Glomerular endothelial cell (primary cell): ENCODE data around the gene ZSCAN22. TPM values are rescaled to one million over a fixed set of nuclear protein-coding genes. Genes with fewer than 3 reads are reported as not detected.
A peak's percentile ranks its signal among the peaks of the same experiment; 100 is the strongest.
"Not testable (repeated sequence)": the region's sequence is repeated elsewhere in the genome, so short reads cannot be mapped to it uniquely, and the experiment has no call there.

Experiments
- DNase-seq: peaks from one replicate; pipeline ENCODE4 v3.0.0-alpha.2; 2011; ENCODE audit warnings: low read depth, low spot score; ENCODE audit errors: extremely low read depth
- total RNA-seq: library from RNA; depleted of rRNA; stranded (reverse); fragments of >200 nt; gene quantifications from 2 replicates; pipeline ENCODE4 v1.2.3, GENCODE V29; 2015

ZSCAN22 gene
- total RNA-seq, 1 donor from 2014 or later: 3.5 TPM

DNA sequence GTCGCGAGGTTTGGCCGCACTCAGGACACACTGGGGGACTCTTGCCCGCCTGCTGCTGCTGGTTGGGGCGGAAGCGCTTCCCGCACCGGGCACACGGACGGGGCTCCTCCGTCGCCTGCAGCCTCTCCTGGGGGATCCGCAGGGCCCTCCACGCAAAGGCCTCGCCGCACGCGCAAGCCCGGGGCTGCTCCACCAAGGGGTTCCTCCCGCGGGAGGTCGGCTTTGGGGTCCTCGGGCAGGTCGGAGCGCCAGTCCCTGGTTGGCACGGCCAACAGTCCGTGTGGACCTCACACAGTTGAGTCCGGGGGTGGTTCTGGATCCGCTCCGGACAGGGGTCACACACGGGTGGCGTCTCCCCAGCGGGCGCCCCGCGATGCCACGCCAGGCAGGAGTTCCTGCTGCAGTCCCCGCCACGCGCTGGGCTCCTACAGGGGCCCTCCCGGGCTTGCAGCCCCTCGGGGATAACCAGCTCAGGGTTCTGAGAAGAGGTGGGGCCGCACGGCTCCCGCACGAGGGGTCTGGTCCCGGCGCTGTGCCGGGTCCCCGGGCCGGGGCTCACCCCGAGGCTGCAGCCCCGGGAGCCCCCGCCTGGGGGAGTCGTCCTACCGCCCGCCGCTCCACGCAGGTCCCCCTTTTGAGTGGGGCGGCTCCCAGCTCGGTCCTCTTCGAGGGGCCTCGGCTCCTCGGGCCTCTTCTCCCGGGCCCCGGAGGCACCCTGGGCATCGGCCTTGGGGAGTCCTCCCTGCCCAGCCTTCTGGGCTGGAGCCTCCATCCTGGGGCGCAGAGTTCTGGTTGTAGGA lies 42.0 kb downstream of the ZSCAN22 start:
- DNase-seq: no peak

DNA sequence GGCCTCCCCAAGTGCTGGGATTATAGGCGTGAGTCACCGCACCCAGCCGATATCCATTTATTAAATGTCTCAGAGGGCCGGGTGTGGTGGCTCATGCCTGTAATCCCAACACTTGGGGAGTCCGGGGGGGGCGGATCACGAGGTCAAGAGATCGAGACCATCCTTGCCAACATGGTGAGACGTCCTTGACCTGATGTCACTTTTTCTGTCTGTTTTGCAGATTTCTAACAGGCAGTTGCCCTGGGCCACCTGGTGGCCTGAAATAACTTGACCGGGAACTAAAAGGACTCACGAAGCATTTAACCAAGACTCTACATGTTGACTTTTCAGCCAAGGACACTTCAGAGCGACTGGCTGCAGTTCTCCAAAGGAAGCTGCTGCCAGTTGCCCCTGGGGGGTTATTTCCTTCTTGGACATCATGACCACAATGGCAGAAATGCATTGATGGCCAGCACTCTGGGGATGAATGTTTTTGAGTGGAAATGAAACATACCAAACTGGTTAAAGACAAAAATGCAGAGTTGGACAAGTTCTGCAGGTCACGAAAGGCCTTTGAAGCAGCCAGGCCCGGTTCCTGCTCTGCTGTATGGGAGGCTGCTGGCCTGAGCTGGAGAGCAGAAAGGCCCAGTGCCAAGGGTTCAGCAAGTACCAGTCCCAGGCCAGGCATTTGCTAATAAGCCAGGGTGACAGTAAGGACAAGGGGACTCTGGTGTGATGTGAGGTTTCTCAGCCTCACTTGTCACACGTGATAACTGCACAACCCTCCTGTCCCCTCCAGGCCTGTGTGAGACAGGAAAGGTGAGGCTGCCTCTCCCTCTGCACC lies 45.7 kb downstream of the ZSCAN22 start:
- DNase-seq: no peak

DNA sequence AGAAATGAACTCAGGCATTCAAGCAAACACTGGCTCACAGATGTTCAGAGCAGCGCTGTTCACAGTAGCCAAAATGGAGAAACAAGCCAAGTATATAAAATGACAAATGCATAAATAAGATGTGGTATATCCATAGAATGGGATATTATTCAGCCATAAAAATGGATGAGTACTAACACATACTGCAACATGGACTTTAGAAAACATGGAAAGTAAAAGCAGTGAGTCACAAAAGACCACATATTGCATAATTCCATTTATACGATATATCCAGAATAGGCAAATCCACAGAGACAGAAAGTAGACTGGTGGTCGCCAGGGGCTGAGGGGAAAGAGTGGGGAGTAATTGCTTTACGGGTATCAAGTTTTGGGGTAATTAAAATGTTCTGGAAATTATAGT lies 47.4 kb downstream of the ZSCAN22 start:
- no peak for DNase-seq

DNA sequence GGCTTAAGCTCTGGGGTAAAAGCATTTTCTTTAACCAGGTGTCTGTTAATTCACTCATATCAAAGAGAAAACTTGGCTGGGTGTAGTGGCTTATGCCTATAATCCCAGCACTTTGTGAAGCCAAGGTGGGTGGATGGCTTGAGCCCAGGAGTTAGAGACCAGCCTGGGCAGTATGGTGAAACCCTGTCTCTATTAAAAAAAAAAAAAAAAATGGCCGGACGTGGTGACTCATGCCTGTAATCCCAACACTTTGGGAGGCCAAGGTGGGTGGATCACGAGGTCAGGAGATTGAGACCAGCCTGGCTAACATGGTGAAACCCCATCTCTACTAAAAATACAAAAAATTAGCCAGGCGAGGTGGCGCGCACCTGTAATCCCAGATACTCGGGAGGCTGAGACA lies 49.9 kb downstream of the ZSCAN22 start:
- not testable (repeated sequence) for DNase-seq

DNA sequence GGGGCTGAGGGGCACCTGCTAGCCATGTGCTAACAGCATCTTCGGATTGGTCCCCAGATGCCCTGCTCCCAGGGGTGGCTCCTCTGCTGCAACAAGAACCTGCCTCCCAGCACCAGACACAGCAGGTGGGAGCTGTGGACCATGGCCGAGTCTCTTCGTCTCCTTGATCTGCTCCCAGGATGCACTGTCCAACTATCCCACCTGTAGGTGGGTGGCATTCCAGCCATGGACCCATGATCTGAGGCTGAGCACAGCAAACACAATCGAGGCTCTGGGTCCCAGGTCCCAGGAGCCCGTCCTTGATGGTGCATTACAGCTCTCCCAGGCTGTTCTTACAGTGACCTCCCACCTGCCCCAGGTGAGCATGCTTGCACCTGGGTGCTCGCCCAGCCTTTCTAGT lies 52.5 kb downstream of the ZSCAN22 start:
- DNase-seq: no peak

DNA sequence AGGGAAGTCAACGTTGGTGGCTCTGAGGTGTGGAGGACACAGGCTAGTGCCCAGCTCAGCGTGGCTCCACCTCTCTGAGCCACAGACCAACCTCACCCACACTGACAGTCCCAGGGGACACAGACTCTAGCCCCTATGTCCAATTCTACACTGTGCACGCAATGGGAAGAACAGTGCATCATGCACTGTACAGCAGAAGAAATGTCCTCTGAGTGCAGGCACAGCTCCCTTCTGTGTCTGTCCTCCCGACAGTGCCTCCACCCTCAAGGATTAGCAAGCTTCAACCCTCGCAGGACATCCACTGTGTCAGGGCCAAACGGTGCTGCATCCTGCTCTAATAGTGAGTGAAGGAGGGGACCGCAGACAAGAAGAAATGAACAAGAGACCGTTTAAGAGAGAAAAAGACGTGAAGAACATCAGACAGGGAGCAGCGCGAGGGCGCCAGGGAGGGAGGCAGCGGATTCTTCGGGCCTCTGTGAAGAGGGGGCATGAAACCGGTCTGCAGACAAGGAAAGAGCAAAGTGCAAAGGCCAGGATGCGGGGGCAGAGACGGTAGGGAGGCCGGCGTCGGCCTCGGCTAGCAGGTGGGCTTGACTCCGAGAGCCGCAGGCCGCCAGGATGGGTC lies 53.4 kb downstream of the ZSCAN22 start:
- DNase-seq: no peak

DNA sequence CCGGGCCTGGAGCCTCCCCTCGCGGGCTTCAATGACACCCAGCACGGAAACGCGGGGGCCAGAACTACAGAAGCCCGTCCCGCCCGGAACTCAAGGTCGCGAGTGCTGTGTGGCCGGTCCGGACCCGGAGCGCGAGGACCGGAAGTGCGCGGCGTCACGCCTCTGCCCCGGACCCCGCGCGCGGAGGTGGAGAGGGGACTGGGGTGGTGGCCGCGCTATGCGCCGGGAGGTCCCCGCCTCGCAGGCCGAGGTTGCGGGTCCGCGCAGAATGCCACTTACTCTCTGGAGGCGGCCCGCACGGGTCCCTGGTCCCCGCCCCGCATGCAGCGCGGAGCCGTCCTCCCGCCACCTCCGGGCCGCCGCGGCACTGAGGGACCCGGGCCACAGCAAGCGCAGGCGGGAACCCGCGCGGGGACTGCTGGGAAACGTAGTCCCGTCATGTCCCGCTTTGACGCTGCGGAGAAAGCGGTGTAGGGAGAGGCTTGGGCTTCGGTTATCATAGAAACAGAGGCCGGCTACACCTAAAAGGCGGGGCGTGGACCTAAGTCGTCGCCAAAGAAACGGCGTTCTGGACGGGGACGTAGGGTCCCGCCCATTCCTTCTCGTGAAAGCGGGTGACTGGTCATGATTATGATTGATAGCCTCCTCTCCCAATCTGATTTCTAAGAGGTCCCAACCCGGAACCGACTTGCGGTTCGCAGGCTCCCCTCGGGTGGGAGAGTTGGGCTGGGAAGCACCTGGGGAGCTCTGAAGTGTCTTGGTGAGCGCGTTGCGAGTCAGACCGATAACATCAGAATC lies 54.1 kb downstream of the ZSCAN22 start, which contains the start of gene ZNF837:
TSS of gene ZNF837 (minus strand) at position 369 of the 798 bp plus-strand sequence. CDS start 11,698 bp downstream, outside the sequence.
- DNase-seq: peak; percentile 100

DNA sequence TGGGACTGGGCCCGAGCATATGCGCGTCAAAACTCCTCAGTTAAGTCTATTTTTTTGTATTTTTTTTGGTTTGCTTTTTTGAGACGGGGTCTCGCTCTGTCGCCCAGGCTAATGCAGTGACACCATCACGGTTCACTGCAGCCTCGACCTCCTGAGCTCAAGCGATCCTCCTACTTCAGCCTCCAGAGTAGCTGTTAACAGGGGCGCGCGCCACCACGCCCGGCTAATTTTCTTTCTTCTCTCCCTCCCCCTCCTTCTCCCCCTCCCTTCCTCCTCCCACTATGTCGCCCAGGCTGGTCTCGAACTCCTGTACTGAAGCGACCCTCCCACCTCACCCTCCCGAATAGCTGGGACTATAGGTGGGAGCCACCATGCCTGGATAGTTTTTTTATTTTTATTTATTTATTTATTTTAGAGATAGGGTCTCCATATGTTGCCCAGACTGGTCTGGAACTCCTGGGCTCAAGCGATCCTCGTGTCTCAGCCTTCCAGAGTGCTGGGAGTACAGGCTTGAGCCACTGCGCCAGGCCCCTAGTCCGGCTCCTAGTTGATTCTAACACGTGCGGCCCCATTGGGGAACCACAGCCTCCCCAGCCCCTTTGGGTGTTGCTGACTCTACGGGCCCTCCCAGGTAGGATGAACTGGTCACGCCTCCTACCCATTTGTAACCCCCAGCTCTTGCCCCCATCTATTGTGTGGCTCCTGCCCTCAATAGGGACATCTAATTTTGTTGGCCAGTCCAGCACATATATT lies 54.8 kb downstream of the ZSCAN22 start:
- DNase-seq: no peak

DNA sequence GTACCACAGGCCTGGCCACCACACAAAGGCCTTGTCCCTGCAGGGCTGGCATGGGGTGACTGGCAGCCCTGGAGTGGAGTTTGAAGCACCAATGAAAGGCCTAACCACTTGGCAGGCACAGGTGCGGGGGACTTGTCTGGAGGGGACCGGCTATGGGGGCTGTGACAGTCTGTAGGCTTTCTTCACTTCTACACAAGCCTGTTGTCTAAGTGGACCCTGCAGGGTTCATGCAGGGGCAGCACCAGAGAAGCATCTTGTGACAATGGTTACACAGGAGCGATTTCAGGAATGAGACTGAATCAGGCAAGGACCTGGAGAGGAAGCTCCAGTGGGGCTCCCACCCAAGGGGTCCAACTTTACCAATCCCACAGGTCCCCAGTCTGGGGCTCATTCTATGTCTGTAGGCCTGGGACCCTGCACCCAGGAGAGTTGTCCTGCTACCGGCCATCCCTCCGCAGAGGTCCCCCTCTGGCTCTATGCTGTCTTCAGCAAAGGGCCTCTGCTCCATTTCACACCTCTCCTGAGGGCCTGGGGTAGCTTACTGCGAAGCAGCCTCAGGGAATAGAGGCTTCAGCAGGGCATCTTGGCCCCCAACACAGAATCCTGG lies 56.3 kb downstream of the ZSCAN22 start:
- DNase-seq: no peak

DNA sequence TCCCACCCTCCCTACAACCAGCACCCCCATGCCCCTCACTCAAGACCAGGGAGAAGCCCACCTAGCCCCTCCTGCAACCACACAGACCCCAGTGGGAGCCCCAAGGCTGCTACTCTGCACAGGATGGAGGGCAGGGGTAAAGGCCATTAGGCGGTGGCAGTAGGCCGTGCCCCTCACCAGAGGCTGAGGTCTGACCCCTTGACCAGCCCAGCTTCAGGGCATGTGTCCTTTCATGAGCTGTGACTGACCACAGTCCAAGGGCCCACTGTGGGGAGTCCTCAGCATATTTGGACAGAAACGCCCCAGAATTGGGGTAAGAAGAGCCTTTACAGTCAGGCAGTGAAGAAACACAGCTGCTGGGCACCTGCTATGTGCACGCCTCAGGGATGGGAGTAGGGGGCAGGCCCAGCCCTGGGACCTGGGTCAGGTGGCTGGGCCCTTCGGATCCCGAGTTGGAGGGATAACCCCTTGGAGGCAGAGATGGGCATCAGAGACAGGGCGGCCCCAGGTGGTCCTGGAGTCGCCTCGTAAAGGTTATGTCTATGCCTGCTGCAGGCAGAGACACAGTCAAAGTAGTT lies 58.6 kb downstream of the ZSCAN22 start:
- DNase-seq: no peak

DNA sequence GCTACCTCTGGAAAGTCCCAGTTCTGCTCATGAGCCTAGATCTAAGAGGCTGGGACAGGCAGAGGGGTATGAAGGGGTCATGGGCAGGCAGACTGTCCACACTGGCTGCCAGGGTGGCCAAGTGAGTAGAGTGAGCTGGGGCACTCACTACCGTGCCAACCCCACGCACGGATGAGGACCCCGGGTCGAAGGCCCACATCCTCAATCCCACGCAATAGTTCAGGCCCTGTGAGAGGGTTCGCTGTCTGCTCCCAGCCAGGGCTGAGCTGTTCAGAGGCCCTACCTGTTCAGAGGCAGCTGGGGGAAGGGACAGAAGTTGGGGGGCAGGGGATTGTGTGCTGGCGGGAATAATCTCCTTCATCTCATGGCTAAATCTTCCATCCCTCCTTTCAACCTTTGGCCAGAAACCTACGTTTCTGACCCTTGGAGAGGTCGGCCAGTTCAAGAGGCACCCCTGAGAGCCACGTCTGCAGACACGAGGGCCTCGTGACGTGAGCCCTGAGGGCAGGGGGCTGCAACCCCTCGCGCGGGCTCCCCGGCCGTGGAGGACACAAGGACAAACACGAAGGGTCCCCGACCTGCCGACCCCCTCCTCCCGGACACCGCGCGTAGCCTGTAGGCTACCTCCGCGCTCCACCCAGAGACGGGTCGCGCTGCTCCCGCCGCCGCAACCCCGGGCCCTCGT lies 59.2 kb downstream of the ZSCAN22 start:
- DNase-seq: no peak

DNA sequence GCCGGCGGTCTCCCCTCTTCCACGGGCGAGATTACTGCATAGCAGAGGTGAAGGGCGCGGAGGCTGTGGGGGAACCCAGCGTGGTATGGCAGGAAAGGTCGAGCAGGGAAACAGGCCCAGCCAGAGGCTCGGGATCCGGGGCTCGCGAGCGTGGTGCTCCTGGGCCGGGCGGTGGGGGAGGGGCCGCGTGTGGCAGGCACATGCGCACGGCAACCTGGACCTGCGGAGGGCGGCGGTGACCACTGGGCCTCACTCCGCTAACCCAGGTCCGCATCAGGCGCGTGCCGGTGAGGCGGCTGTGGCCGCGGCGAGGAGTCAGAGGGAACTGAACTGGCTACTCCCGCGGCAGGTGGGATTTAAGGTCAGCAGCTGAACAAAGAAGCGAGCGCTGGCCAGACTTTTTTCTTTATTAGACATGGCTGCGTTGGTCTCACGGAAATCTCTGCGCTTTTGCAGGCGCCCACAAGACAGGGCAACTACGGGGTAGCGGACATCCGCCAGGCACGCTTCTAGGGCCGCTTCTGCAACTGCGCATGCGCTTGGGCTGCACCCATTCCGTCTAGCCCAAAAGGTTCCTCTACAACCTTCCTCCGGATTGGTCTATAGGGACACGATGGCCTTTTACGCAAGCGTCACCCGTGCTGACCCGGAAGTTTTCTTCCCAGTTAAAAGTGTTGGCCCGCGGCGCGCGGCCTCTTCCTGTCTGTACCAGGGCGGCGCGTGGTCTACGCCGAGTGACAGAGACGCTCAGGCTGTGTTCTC lies 60.0 kb downstream of the ZSCAN22 start, which contains the start of gene RPS5:
TSS of gene RPS5 (plus strand) at position 694 of the 762 bp plus-strand sequence. CDS start 869 bp downstream, outside the sequence.
- DNase-seq: peak; percentile 91

DNA sequence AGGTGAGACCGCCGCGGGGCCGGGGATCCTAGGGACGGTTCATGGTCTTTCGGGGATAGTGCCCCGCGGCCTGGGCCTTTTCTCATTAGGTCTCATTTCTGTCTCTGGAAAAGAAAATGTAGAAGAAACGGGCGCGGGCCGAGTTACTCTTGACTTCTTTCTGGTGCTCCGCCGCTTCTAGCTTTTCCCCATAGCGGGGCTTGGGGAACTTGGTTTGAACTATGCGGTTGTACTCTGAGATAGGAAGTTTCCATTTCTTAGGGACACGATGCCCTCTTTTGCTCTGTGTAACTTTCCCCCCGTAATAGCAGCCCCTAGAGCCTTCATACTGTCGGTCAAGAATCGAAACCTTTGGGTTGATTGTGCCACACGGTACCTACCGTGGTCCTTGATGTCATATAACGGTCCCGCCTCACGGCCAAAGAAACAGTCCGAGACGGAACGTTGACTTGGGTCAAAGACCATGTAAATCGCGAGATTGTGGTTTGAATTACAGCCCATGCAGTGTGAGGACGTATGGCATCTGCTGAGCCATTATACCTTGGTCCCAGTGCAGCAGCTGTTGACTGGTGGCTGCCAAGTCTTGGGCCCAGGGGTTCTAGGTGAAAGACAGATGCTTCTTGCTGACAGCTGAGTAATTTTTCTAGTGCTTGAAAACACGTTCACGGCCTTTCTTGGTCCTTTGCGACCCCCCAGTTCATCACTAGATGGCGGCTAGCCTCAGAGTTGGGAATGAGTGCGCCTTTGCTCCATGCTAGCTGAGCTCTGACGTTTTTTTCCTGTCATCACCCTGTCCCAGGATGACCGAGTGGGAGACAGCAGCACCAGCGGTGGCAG lies 60.8 kb downstream of the ZSCAN22 start:
- no peak for DNase-seq

DNA sequence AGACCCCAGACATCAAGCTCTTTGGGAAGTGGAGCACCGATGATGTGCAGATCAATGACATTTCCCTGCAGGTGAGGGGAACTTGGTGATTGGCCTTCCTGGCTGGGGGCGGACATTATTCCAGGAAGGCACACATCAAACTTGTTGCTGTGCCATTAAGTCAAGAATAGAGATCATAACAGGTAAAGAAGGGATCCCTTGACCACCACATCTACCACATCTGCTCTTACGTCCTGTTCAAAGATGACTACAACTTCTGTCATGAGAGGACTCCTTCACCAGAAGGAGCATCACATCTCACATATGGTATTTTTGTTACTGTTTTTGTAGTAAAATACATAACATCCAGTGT lies 61.4 kb downstream of the ZSCAN22 start:
- no peak for DNase-seq
